ENCODE results near the gene CEP104. TPM values are rescaled to one million over a fixed set of nuclear protein-coding genes. Genes with fewer than 3 reads are reported as not detected.

Gene CEP104
- total and polyA plus RNA-seq, 2 donors (not counting 1 experiment from before 2014, with no cell fraction given), result 27.7 to 71.8 TPM

DNA sequence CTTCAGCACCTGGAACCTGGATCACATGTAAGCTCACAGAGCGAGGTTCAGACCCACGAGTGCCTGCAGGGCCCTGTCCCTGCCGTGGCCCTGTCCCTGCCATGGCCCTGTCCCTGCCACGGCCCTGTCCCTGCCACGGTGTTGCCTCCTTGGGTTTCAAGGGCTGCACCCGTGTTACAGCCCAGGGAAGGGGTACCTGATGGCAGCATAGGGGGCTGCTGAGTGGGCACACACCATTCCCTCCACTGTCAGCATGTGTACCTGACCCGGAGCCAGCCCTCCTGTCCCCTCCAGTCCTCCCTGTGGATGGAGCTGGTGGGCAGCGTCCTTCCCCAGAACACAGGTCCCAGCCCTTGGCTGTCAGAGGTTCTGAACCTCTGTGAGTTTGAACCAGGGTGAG is 15.5 kb upstream of the CEP104 start:
- ChIA-PET POLR2A (no interaction called here), CTCF (no interaction called here)
- intact Hi-C loops (cut with micrococcal nuclease), result no loop called here
- Histone ChIP-seq H3K4me3 (ENCODE audit: control extremely low read depth in 1 of 5, extremely low read depth in 1 of 5, insufficient read depth in 1 of 5, low read depth in 2 of 5, low read length in 4 of 5) (no peak overlapping the region), H3K4me1 (ENCODE audit: control insufficient read depth in 2 of 2, insufficient read depth in 2 of 2, low read length in 2 of 2) (no peaks in the 10 kb centered on the region), H3K9me3 (ENCODE audit: control extremely low read depth in 1 of 3, control insufficient read depth in 2 of 3, insufficient read depth in 1 of 3, low read length in 2 of 3) (peaks cover 0 to 10% (median 0%) of the 10 kb centered on the region in 3 donors), H3K79me2 (ENCODE audit: control insufficient read depth, insufficient read depth, low read length) (no peaks in the 10 kb centered on the region), H3K27ac (ENCODE audit: low read length in 2 of 2) (no peak overlapping the region), H3K27me3 (replicated peaks in 1 of 4; ENCODE audit: control extremely low read depth in 1 of 4, control insufficient read depth in 3 of 4, insufficient read depth in 4 of 4, low read length in 3 of 4) (no peaks in the 10 kb centered on the region), H4K20me1 (ENCODE audit: control insufficient read depth, insufficient read depth, low read length, poor library complexity, severe bottlenecking) (no peaks in the 10 kb centered on the region), H3K36me3 (replicated peaks in 1 of 2; ENCODE audit: control extremely low read depth in 1 of 2, control insufficient read depth in 1 of 2, extremely low read depth in 1 of 2, insufficient read depth in 2 of 2, low read length in 1 of 2) (peaks cover 0 to 56% of the 10 kb centered on the region in 2 experiments), H3K4me2 (replicated peaks; ENCODE audit: low read depth, low read length, poor library complexity, severe bottlenecking) (no peak overlapping the region), H2AFZ (ENCODE audit: insufficient read depth, low read depth, low read length, poor library complexity, severe bottlenecking) (no peak overlapping the region), H3K9ac (ENCODE audit: low read length) (no peak overlapping the region)
- ATAC-seq (ENCODE audit: low read depth) (no peak), DNase-seq (no peak)
- Mint-ChIP-seq H3K27ac (no peak overlapping the region), H3K9me3 (ENCODE audit: insufficient read depth) (no peaks in the 10 kb centered on the region), H3K4me3 (no peak overlapping the region), H3K27me3 (no peaks in the 10 kb centered on the region), H3K4me1 (no peaks in the 10 kb centered on the region)
- TF ChIP-seq, protein P1, sequence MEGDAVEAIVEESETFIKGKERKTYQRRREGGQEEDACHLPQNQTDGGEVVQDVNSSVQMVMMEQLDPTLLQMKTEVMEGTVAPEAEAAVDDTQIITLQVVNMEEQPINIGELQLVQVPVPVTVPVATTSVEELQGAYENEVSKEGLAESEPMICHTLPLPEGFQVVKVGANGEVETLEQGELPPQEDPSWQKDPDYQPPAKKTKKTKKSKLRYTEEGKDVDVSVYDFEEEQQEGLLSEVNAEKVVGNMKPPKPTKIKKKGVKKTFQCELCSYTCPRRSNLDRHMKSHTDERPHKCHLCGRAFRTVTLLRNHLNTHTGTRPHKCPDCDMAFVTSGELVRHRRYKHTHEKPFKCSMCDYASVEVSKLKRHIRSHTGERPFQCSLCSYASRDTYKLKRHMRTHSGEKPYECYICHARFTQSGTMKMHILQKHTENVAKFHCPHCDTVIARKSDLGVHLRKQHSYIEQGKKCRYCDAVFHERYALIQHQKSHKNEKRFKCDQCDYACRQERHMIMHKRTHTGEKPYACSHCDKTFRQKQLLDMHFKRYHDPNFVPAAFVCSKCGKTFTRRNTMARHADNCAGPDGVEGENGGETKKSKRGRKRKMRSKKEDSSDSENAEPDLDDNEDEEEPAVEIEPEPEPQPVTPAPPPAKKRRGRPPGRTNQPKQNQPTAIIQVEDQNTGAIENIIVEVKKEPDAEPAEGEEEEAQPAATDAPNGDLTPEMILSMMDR (IDR thresholded peaks at IDR 0.05), result no peak
- TF ChIP-seq EZH2 (IDR thresholded peaks at IDR 0.05; ENCODE audit: borderline replicate concordance, insufficient read depth, low read depth, low read length, poor library complexity, severe bottlenecking), result no peak
- 93% methylated on average over 8 of the region's 8 CpGs for WGBS (ENCODE audit: insufficient coverage)

DNA sequence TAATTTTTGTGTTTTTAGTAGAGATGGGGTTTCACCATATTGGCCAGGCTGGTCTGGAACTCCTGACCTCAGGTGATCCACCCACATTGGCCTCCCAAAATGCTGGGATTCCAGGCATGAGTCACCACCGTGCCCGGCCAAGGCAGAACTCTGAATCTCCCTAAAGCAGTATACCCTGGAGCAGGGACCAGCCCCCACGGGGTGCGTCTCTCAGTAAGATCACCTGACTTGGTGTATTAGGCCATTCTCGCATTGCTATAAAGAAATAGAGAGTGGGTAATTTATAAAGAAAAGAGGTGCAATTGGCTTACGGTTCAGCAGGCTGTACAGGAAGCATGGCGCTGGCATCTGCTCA is 14.4 kb upstream of the CEP104 start:
- intact Hi-C loops (cut with micrococcal nuclease), result no loop called here
- no peak overlapping the region for H3K9ac ChIP-seq (ENCODE audit: low read length)
- peaks cover 0 to 10% (median 0%) of the 10 kb centered on the region in 3 donors for H3K9me3 ChIP-seq (ENCODE audit: control extremely low read depth in 1 of 3, control insufficient read depth in 2 of 3, insufficient read depth in 1 of 3, low read length in 2 of 3)
- Mint-ChIP-seq H3K4me1 (no peaks in the 10 kb centered on the region), H3K9me3 (ENCODE audit: insufficient read depth) (no peaks in the 10 kb centered on the region), H3K4me3 (no peak overlapping the region), H3K27me3 (no peaks in the 10 kb centered on the region), H3K27ac (no peak overlapping the region)
- no peak for TF ChIP-seq EZH2 (IDR thresholded peaks at IDR 0.05; ENCODE audit: borderline replicate concordance, insufficient read depth, low read depth, low read length, poor library complexity, severe bottlenecking)
- TF ChIP-seq, protein P1 (IDR thresholded peaks at IDR 0.05), result no peak
- no peak overlapping the region for H2AFZ ChIP-seq (ENCODE audit: insufficient read depth, low read depth, low read length, poor library complexity, severe bottlenecking)
- ATAC-seq (ENCODE audit: low read depth), result no peak
- H3K36me3 ChIP-seq (replicated peaks in 1 of 2; ENCODE audit: control extremely low read depth in 1 of 2, control insufficient read depth in 1 of 2, extremely low read depth in 1 of 2, insufficient read depth in 2 of 2, low read length in 1 of 2), result peaks cover 0 to 64% of the 10 kb centered on the region in 2 experiments
- H4K20me1 ChIP-seq (ENCODE audit: control insufficient read depth, insufficient read depth, low read length, poor library complexity, severe bottlenecking), result no peaks in the 10 kb centered on the region
- no peak overlapping the region for H3K4me2 ChIP-seq (replicated peaks; ENCODE audit: low read depth, low read length, poor library complexity, severe bottlenecking)
- no peak for DNase-seq
- H3K4me1 ChIP-seq (ENCODE audit: control insufficient read depth in 2 of 2, insufficient read depth in 2 of 2, low read length in 2 of 2), result no peaks in the 10 kb centered on the region
- CTCF ChIA-PET, result no interaction called here
- 97% methylated on average over 7 of the region's 7 CpGs for WGBS (ENCODE audit: insufficient coverage)
- POLR2A ChIA-PET, result no interaction called here
- no peak overlapping the region for H3K4me3 ChIP-seq (ENCODE audit: control extremely low read depth in 1 of 5, extremely low read depth in 1 of 5, insufficient read depth in 1 of 5, low read depth in 2 of 5, low read length in 4 of 5)
- H3K27me3 ChIP-seq (replicated peaks in 1 of 4; ENCODE audit: control extremely low read depth in 1 of 4, control insufficient read depth in 3 of 4, insufficient read depth in 4 of 4, low read length in 3 of 4), result no peaks in the 10 kb centered on the region
- H3K27ac ChIP-seq (ENCODE audit: low read length in 2 of 2), result no peak overlapping the region
- no peaks in the 10 kb centered on the region for H3K79me2 ChIP-seq (ENCODE audit: control insufficient read depth, insufficient read depth, low read length)
